ENCODE results near the gene SERPINB8. TPM values are rescaled to one million over a fixed set of nuclear protein-coding genes. Genes with fewer than 3 reads are reported as not detected.

The SERPINB8 gene
- total and polyA plus RNA-seq, 2 of the 13 experiments (the other 11 are each of a cell fraction or from before 2014, with no cell fraction given): 0.95 to 2.2 TPM

- TF ChIP-seq ZNF674 (CRISPR knock-in tag; IDR thresholded peaks at IDR 0.05; ENCODE audit: low read depth): no peak
- no peak for TF ChIP-seq THYN1 (CRISPR knock-in tag; IDR thresholded peaks at IDR 0.05; ENCODE audit: borderline replicate concordance, low read depth)
- TF ChIP-seq MIXL1 (CRISPR knock-in tag; IDR thresholded peaks at IDR 0.05): no peak
- no peak for TF ChIP-seq TGIF2 (CRISPR knock-in tag; IDR thresholded peaks at IDR 0.05)
These were observed 47.8 kb upstream of the SERPINB8 start (continued) for GRCh38 chr18:63922049-63922448.

- no peak for DNase-seq (ENCODE audit: low spot score)
- intact Hi-C loops (cut with micrococcal nuclease; ENCODE audit: unreplicated experiment) (no loop called here), in situ Hi-C loops (cut with HindIII; ENCODE audit: extremely low pct_ligation_motif_present, low pct_unique_long_range_greater_than_20kb) (no loop called here)
- Histone ChIP-seq H3K36me3 (replicated peaks in 1 of 2; ENCODE audit: control insufficient read depth in 1 of 2, insufficient read depth in 2 of 2, low read length in 2 of 2) (no peaks in the 10 kb centered on the region), H4K20me1 (ENCODE audit: insufficient read depth, low read length) (no peaks in the 10 kb centered on the region), H3K4me1 (ENCODE audit: insufficient read depth, low read length) (no peaks in the 10 kb centered on the region), H3K27ac (ENCODE audit: extremely low read length, insufficient read depth, low read length) (no peak overlapping the region), H3K9ac (ENCODE audit: insufficient read depth, low read depth, low read length) (no peak overlapping the region), H3K27me3 (ENCODE audit: control insufficient read depth in 1 of 2, insufficient read depth in 2 of 2, low read length in 2 of 2) (no peaks in the 10 kb centered on the region; a peak in 1 of 5 replicates), H3K4me2 (ENCODE audit: low read depth, low read length) (no peak overlapping the region), H3K9me3 (ENCODE audit: low read length) (no peaks in the 10 kb centered on the region), H2AFZ (ENCODE audit: low read length) (no peak overlapping the region), H3K4me3 (replicated peaks in 1 of 3; ENCODE audit: insufficient read depth in 1 of 3, low read depth in 2 of 3, low read length in 3 of 3) (no peak overlapping the region), H3K79me2 (ENCODE audit: insufficient read depth, low read length) (no peaks in the 10 kb centered on the region)
- no TSS peak for BruUV-seq (replicated peaks)
- FAIRE-seq: no peak
- CTCF ChIA-PET (ENCODE audit: low intra/inter-chr PET ratio, low total read pairs): no interaction called here
- WGBS (ENCODE audit: low lambda C conversion rate): 0% methylated on average over 1 of the region's 1 CpG
- POLR2A ChIA-PET: no interaction called here
- no peak for ATAC-seq
- TF ChIP-seq NFYB (CRISPR knock-in tag; IDR thresholded peaks at IDR 0.05): no peak
- TF ChIP-seq KLF6 (CRISPR knock-in tag; IDR thresholded peaks at IDR 0.05): no peak
- TF ChIP-seq MZF1 (CRISPR knock-in tag; IDR thresholded peaks at IDR 0.05; ENCODE audit: borderline replicate concordance): no peak
- TF ChIP-seq BORCS8-MEF2B (CRISPR knock-in tag; IDR thresholded peaks at IDR 0.05): no peak
- TF ChIP-seq RFX1 (IDR thresholded peaks at IDR 0.05): no peak
These were observed 45.3 kb upstream of the SERPINB8 start for GRCh38 chr18:63924551-63924950.

GRCh38 chr18:63928331-63928730 is 41.5 kb upstream of the SERPINB8 start:
- Histone ChIP-seq H4K20me1 (ENCODE audit: insufficient read depth, low read length) (no peaks in the 10 kb centered on the region), H3K36me3 (replicated peaks in 1 of 2; ENCODE audit: control insufficient read depth in 1 of 2, insufficient read depth in 2 of 2, low read length in 2 of 2) (no peaks in the 10 kb centered on the region), H3K4me1 (ENCODE audit: insufficient read depth, low read length) (no peaks in the 10 kb centered on the region), H3K27me3 (ENCODE audit: control insufficient read depth in 1 of 2, insufficient read depth in 2 of 2, low read length in 2 of 2) (no peaks in the 10 kb centered on the region), H3K9ac (ENCODE audit: insufficient read depth, low read depth, low read length) (no peak overlapping the region), H3K4me3 (replicated peaks in 1 of 3; ENCODE audit: insufficient read depth in 1 of 3, low read depth in 2 of 3, low read length in 3 of 3) (no peak overlapping the region), H3K9me3 (ENCODE audit: low read length) (no peaks in the 10 kb centered on the region), H3K79me2 (ENCODE audit: insufficient read depth, low read length) (no peaks in the 10 kb centered on the region), H3K27ac (ENCODE audit: extremely low read length, insufficient read depth, low read length) (no peak overlapping the region), H3K4me2 (ENCODE audit: low read depth, low read length) (no peak overlapping the region), H2AFZ (ENCODE audit: low read length) (no peak overlapping the region)
- WGBS (ENCODE audit: low lambda C conversion rate): 1% methylated on average over 8 of the region's 8 CpGs
- in situ Hi-C loops (cut with HindIII; ENCODE audit: extremely low pct_ligation_motif_present, low pct_unique_long_range_greater_than_20kb): no loop called here
- FAIRE-seq (no peak), DNase-seq (ENCODE audit: low spot score) (no peak), ATAC-seq (no peak)
- no TSS peak for BruUV-seq (replicated peaks)
- ChIA-PET POLR2A (no interaction called here), CTCF (ENCODE audit: low intra/inter-chr PET ratio, low total read pairs) (no interaction called here)
- intact Hi-C loops (cut with micrococcal nuclease; ENCODE audit: unreplicated experiment): no loop called here
- no peak for TF ChIP-seq BATF2 (CRISPR knock-in tag; IDR thresholded peaks at IDR 0.05)
- no peak for TF ChIP-seq ZNF296 (CRISPR knock-in tag; conservative IDR thresholded peaks at IDR 0.05)
- TF ChIP-seq RBAK (CRISPR knock-in tag; IDR thresholded peaks at IDR 0.05): no peak
- TF ChIP-seq ATF4 (CRISPR knock-in tag; IDR thresholded peaks at IDR 0.05): no peak
- TF ChIP-seq MTA1 (CRISPR knock-in tag; IDR thresholded peaks at IDR 0.05; ENCODE audit: borderline replicate concordance): no peak
- TF ChIP-seq ZNF121 (CRISPR knock-in tag; IDR thresholded peaks at IDR 0.05): no peak
- TF ChIP-seq FOXA3 (CRISPR knock-in tag; IDR thresholded peaks at IDR 0.05): no peak
- TF ChIP-seq FLYWCH1 (CRISPR knock-in tag; IDR thresholded peaks at IDR 0.05): no peak
- TF ChIP-seq HOXA3 (CRISPR knock-in tag; IDR thresholded peaks at IDR 0.05): no peak
- no peak for TF ChIP-seq ATAD3A (CRISPR knock-in tag; IDR thresholded peaks at IDR 0.05)
- TF ChIP-seq NFRKB (IDR thresholded peaks at IDR 0.05): no peak
- TF ChIP-seq GATA4 (IDR thresholded peaks at IDR 0.05; ENCODE audit: borderline replicate concordance, low read depth): no peak
